22Rv1 (cell line): ENCODE results near the gene NXPE1.

Experiments
- H3K27ac ChIP-seq: fragments of 450-650 bp; 2 replicates; pipeline ENCODE4 v1.5.1; 2017
- ZFX ChIP-seq: fragments of 450-650 bp; IDR thresholded peaks from 2 replicates; pipeline ENCODE4 v1.6.1; 2017; ENCODE audit warnings: antibody characterized with exemption, borderline replicate concordance
- TF ChIP-seq, protein P1 (sequence below): fragments of 450-650 bp; IDR thresholded peaks from 2 replicates; pipeline ENCODE4 v1.5.1; 2017; ENCODE audit warnings: mild to moderate bottlenecking

Gene NXPE1

DNA sequence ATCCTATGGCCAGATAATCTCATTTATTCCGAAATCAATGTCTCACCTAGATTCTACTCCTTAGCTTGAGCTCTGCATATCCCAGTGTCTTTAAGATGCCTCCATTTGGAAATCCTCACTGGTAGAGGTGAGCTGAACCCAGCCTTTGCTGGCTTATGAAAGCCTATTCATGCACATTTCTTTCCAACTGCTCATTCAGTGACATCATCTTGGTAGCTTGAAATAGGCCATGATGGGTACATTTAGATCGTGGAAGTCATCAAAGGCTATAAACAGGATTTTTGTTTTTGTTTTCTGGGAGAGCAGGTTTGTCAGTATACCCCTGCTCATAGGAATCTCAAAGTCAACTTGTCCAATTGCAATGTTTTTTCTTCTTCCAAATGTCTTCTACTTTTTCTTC is 6.0 kb downstream of the NXPE1 start:
- TF ChIP-seq, protein P1, sequence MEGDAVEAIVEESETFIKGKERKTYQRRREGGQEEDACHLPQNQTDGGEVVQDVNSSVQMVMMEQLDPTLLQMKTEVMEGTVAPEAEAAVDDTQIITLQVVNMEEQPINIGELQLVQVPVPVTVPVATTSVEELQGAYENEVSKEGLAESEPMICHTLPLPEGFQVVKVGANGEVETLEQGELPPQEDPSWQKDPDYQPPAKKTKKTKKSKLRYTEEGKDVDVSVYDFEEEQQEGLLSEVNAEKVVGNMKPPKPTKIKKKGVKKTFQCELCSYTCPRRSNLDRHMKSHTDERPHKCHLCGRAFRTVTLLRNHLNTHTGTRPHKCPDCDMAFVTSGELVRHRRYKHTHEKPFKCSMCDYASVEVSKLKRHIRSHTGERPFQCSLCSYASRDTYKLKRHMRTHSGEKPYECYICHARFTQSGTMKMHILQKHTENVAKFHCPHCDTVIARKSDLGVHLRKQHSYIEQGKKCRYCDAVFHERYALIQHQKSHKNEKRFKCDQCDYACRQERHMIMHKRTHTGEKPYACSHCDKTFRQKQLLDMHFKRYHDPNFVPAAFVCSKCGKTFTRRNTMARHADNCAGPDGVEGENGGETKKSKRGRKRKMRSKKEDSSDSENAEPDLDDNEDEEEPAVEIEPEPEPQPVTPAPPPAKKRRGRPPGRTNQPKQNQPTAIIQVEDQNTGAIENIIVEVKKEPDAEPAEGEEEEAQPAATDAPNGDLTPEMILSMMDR: no peak
- TF ChIP-seq ZFX: no peak
- H3K27ac ChIP-seq: no peak overlapping the region

DNA sequence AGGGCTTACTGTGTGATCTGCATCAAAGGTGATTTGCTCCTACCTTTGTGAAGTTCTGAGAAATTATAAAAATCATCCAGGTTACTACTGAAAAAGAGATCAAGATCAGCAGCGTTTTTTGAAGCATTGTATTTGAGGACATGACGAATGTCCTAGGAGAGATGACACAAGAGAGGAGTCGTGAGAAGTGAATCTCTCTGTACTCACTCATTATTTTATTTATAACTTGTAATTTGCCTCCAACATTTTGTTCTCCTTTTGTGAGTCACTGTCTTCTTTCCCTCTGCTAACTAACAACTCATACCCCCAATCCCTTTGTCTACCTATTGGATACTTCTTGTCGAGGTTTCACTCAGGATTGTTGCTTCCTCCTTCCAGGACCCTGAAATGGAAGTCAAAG is 8.6 kb downstream of the NXPE1 start:
- TF ChIP-seq, protein P1: no peak
- TF ChIP-seq ZFX: no peak
- H3K27ac ChIP-seq: no peak overlapping the region

DNA sequence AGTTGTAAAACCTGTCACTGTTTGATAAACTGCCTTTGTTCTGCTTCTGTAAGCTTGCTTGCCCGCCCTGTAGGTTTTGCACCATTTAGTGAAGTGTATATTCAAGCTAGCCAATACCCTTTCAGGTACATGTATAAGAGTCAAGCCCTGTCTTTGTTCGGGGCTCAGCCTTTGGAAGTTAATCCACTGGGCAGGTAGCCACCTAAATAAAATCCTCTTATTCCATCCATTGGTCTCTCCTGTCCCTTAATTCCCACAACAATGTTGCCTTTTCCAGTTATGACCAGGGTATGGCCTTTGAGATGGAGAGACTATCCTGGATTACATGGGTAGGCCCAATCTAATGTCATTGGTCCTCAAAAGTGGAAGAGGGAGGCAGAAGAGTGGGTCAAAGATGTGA is 34.0 kb downstream of the NXPE1 start:
- TF ChIP-seq, protein P1: no peak
- TF ChIP-seq ZFX: no peak
- no peak overlapping the region for H3K27ac ChIP-seq

DNA sequence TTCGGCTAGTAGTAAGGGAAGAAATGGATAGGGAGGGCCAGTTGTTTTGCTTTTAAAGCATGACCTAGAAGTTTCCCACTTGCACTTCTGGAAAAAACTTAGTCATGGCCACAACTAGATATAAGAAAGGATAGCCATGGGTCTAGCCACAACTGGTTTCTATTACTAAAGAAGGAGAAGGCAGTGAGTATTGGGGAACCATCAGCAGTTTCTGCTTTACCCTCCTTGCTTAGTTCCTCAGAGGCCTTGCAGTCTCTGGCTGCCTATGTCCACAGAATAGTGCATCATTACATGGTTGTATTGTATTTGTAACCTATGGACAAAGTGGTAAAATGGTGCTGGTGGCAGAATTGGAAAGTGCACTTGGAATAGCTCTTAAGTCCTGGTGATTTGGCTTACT is 35.6 kb downstream of the NXPE1 start:
- no peak for TF ChIP-seq ZFX
- TF ChIP-seq, protein P1: no peak
- H3K27ac ChIP-seq: no peak overlapping the region

DNA sequence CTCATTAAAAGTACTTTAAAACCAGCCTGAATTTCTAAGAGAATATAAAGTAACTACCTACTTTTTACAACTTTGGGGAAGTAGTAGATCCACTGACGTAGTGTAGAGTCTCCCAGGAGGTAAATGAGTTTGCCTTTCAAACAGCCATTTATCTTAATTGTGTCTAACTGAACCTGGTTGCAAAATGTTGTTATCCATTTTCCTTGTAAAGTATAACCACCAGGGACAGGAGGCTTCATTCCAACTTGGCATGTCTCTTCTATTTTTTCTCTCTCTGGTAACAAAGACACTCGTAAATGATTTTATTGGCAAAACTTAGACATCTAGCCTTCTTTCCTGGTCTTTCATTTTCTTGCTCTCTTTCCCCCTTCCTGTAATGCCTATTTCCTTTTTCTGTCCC is 36.9 kb downstream of the NXPE1 start:
- H3K27ac ChIP-seq: no peak overlapping the region
- TF ChIP-seq ZFX: no peak
- TF ChIP-seq, protein P1: no peak

DNA sequence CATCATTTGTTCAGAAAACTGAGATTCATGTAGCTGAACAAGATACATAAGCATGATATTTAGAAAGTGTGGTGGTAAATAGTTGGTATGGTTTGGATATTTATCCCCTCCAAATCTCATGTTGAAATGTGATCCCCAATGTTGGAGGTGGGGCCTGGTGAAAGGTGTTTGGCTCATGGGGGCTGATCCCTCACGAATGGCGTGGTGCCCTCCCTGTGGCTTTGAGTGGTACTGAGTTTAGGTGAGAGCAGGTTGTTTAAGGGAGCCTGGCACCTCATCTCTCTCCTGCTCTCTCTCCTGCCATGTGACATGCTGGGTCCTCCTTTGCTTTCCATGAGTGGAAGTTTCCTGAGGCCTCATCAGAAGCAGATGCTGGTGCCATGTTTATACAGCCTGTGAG is 48.1 kb downstream of the NXPE1 start:
- TF ChIP-seq, protein P1: no peak
- no peak for TF ChIP-seq ZFX
- no peak overlapping the region for H3K27ac ChIP-seq

DNA sequence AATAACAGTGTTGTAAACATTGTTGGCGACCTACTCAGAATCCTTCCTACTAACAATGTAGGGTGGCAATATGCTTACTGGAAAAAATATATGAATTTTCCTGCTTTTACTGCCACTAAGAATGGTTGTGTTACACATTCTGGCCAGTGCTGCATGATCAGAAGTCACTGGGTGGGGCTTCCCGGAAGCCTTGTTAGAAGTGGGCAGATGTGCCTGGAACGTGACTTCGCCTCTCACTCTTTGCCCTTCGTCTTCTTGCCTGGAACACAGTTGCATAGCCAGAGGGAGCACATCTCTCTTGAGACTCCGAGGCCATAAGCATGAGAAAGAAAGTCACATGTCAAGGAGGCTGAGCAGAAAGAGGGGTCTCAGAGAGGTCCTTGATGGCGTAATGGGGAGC is 48.6 kb downstream of the NXPE1 start:
- no peak for TF ChIP-seq ZFX
- TF ChIP-seq, protein P1: no peak
- H3K27ac ChIP-seq: no peak overlapping the region
